ENCODE data around the gene GK2.

The GK2 gene

GRCh38 chr4:79364061-79364460 lies 44.0 kb downstream of the GK2 start:
- H3K27me3 Mint-ChIP-seq, result no peaks in the 10 kb centered on the region
- H3K27ac Mint-ChIP-seq, result no peak overlapping the region
- DNase-seq (no peak), ATAC-seq (replicated peaks) (no peak)
- no peaks in the 10 kb centered on the region for H3K36me3 Mint-ChIP-seq (ENCODE audit: insufficient read depth)
- no peak overlapping the region for H3K4me3 Mint-ChIP-seq
- no peaks in the 10 kb centered on the region for H3K9me3 Mint-ChIP-seq
- H3K4me1 Mint-ChIP-seq (ENCODE audit: low read depth in 2 of 2), result no peaks in the 10 kb centered on the region

DNA sequence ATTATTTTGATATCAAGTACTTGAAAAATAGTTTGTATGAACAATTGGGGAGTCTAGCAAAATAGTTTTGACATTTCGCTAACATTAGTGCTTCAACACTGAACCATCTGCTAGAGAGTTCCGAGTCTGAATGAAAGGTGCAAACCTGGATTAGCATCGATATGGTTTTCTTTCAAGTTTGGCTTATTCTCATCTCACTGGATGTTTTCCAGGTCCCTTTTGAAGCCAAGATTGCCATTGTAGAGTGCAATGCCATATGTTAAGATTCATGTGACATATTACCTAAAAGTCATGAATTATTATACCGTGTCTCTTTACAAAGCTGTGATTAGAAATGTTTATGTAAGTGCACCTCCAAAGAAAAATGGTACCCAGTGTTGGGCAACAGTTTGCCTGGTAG lies 45.4 kb downstream of the GK2 start:
- Mint-ChIP-seq H3K4me1 (ENCODE audit: low read depth in 2 of 2) (no peaks in the 10 kb centered on the region), H3K36me3 (ENCODE audit: insufficient read depth) (no peaks in the 10 kb centered on the region), H3K27me3 (no peaks in the 10 kb centered on the region), H3K9me3 (no peaks in the 10 kb centered on the region), H3K4me3 (no peak overlapping the region), H3K27ac (no peak overlapping the region)
- DNase-seq (no peak), ATAC-seq (replicated peaks) (no peak)

DNA sequence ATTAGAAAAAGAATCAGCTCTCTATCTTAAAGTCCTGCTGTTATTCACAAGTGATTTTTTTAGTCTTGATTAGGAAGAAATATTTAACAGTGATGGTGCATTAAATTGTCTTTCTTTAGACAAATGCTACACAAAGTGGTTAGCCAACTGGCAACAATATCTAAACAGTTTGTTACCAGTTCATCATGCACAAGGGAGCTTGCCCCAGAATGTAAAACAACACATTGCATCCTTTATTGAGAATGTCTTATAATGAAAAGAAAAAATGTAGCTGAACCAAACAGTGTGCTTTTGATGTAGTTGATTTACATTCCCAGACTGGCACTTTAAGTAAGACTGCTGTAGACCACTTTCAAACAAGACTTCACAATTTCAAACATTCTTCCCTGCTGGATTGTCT lies 48.0 kb downstream of the GK2 start:
- Mint-ChIP-seq H3K27me3 (no peaks in the 10 kb centered on the region), H3K27ac (no peak overlapping the region), H3K4me1 (ENCODE audit: low read depth in 2 of 2) (no peaks in the 10 kb centered on the region), H3K36me3 (ENCODE audit: insufficient read depth) (no peaks in the 10 kb centered on the region), H3K9me3 (no peaks in the 10 kb centered on the region), H3K4me3 (no peak overlapping the region)
- ATAC-seq (replicated peaks) (no peak), DNase-seq (no peak)

DNA sequence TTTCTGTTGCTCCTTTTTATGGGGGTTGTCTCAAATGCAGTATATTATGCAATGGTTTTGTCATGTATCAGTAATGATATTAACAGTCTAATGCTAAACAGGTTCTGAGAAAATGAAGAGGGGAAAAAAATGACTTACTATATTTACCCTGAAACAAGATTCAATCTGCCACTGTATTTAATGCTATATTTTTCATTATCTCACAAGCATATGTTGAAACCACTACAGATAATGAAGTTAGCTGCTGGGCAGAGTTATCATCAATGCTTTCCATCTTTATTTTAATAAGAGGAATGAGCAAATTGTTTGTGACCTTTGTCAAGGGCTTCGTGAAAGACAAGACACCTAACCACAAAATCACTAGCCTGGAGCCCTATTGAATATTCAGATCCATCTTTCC lies 49.6 kb downstream of the GK2 start:
- ATAC-seq (replicated peaks), result no peak
- no peaks in the 10 kb centered on the region for H3K4me1 Mint-ChIP-seq (ENCODE audit: low read depth in 2 of 2)
- H3K27me3 Mint-ChIP-seq, result no peaks in the 10 kb centered on the region
- H3K9me3 Mint-ChIP-seq, result no peaks in the 10 kb centered on the region
- H3K36me3 Mint-ChIP-seq (ENCODE audit: insufficient read depth), result no peaks in the 10 kb centered on the region
- no peak overlapping the region for H3K27ac Mint-ChIP-seq
- H3K4me3 Mint-ChIP-seq, result no peak overlapping the region
- DNase-seq, result no peak

DNA sequence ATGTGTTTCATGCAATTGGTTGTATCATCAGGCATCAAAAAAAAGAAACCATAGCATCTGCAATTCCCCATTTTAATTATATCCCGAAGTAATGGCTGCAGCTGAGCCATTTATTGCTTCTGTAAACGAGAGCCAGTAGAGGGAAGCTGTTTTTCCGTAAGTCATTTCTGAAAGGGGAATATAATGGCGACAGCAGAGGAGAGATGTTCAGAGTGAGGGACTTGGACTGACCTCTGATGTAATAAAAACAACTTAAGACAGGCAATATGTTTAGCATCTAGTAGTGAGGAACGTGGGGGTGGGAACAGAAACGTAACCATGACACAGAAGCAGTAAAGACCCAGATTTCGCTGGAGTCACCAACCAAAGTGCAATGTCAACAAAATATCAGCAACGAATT lies 50.7 kb downstream of the GK2 start:
- no peak for DNase-seq
- Mint-ChIP-seq H3K27me3 (no peaks in the 10 kb centered on the region), H3K27ac (no peak overlapping the region), H3K36me3 (ENCODE audit: insufficient read depth) (no peaks in the 10 kb centered on the region), H3K9me3 (no peaks in the 10 kb centered on the region), H3K4me3 (no peak overlapping the region), H3K4me1 (ENCODE audit: low read depth in 2 of 2) (no peaks in the 10 kb centered on the region)
- ATAC-seq (replicated peaks), result no peak
